ENCODE measurements around the gene SRA1.

The SRA1 gene

DNA sequence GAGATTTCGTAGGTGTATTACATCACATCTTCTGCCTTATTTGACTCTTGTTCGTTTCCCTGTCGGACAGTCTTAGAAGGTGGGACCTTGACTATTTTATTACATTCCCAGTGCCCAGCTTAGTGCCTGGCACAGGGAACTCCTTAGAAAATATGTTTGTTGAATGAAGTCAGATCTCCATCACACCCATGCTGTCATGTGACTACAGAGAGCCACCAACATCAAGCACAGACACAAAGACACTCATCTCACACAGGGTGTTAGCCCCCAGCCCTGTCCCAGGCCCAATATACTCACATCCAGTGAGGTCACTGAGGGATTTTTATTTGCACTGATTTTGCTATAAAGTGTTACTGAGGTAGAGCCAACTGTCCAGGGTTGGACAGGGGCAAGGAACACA is 692 bp upstream of the SRA1 start:
- DNase-seq = no peak
- H3K36me3 ChIP-seq (ENCODE audit: control insufficient read depth in 1 of 2, insufficient read depth in 2 of 2, low read depth in 1 of 2, low read length in 2 of 2) = peaks cover 26 to 53% of the 10 kb centered on the region in 2 experiments
- H3K9me3 ChIP-seq (ENCODE audit: control insufficient read depth, low read length) = no peaks in the 10 kb centered on the region
- no peaks in the 10 kb centered on the region for H3K27me3 ChIP-seq (ENCODE audit: control insufficient read depth in 1 of 2, insufficient read depth in 1 of 2, low read length in 2 of 2)
- H4K8ac ChIP-seq (ENCODE audit: low read length) = peak overlapping the region; percentile 87
- peak overlapping the region; percentile 9 for H2BK120ac ChIP-seq (ENCODE audit: low read depth, low read length)
- peak overlapping the region; percentile 89 for H2AK5ac ChIP-seq (ENCODE audit: low read length, severe bottlenecking)
- no peak overlapping the region for H2AFZ ChIP-seq (ENCODE audit: low read depth, low read length)
- H3K4me2 ChIP-seq (ENCODE audit: low read length, poor library complexity, severe bottlenecking) = no peak overlapping the region
- no peak overlapping the region for H2BK5ac ChIP-seq (ENCODE audit: low read depth, low read length, poor library complexity, severe bottlenecking)
- no peak overlapping the region for H3K14ac ChIP-seq (ENCODE audit: low read length in 2 of 2)
- 89% methylated on average over 3 of the region's 3 CpGs for WGBS
- H3K27ac ChIP-seq (ENCODE audit: low read length, poor library complexity, severe bottlenecking) = peak overlapping the region; percentile 90
- H3K23ac ChIP-seq (ENCODE audit: low read length in 2 of 2) = no peak overlapping the region
- H3K9ac ChIP-seq (ENCODE audit: low read length) = peak overlapping the region; percentile 98
- H4K91ac ChIP-seq (ENCODE audit: low read length) = peak overlapping the region; percentile 12
- H3K4me3 ChIP-seq (ENCODE audit: insufficient read depth in 1 of 2, low read depth in 1 of 2, low read length in 2 of 2) = peak overlapping the region in 1 of 2 experiments; percentile 92
- peaks cover 10% of the 10 kb centered on the region for H3K79me1 ChIP-seq (replicated peaks; ENCODE audit: low read length, poor library complexity, severe bottlenecking)
- peak overlapping the region; percentile 40 to 69 for H2BK12ac ChIP-seq (ENCODE audit: low read length in 2 of 2)
- H3K4ac ChIP-seq (ENCODE audit: low read depth in 1 of 2, low read length in 2 of 2) = peak overlapping the region in 1 of 2 experiments; percentile 92
- H3K4me1 ChIP-seq (ENCODE audit: control insufficient read depth, insufficient read depth, low read depth, low read length) = peaks cover 11% of the 10 kb centered on the region
- H3K18ac ChIP-seq (ENCODE audit: low read depth in 1 of 2, low read length in 2 of 2) = peak overlapping the region in 1 of 2 experiments; percentile 81
- no peak overlapping the region for H2BK15ac ChIP-seq (ENCODE audit: low read depth, poor library complexity, severe bottlenecking)

DNA sequence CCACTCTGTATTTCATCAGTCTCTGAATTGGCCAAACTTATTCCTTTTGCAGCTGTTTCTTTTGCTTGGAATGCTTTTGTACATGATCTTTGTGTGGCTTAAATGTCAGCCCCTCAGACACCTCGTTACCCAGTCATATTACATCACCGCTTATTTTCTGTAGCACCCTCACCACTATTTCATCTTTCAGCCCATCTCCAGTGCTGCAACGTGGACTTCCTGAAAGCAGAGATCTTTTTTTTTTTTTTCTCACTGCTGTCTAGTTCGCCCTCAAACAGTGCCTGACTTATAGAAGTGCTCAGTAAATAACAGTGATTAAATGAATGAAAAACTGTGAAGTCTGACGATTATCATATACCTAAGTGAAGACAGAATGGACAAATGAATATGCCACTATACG is 835 bp downstream of the SRA1 start:
- Histone ChIP-seq H2AK5ac (ENCODE audit: low read length, severe bottlenecking) (no peak overlapping the region), H3K27ac (ENCODE audit: low read length, poor library complexity, severe bottlenecking) (no peak overlapping the region), H3K4me3 (ENCODE audit: insufficient read depth in 1 of 2, low read depth in 1 of 2, low read length in 2 of 2) (peak overlapping the region in 1 of 2 experiments; percentile 92), H3K14ac (ENCODE audit: low read length in 2 of 2) (no peak overlapping the region), H2AFZ (ENCODE audit: low read depth, low read length) (no peak overlapping the region), H2BK15ac (ENCODE audit: low read depth, poor library complexity, severe bottlenecking) (no peak overlapping the region), H4K91ac (ENCODE audit: low read length) (no peak overlapping the region), H3K4me1 (ENCODE audit: control insufficient read depth, insufficient read depth, low read depth, low read length) (peaks cover 11% of the 10 kb centered on the region), H3K4ac (ENCODE audit: low read depth in 1 of 2, low read length in 2 of 2) (peak overlapping the region in 1 of 2 experiments; percentile 51), H4K8ac (ENCODE audit: low read length) (no peak overlapping the region), H3K27me3 (ENCODE audit: control insufficient read depth in 1 of 2, insufficient read depth in 1 of 2, low read length in 2 of 2) (no peaks in the 10 kb centered on the region), H2BK5ac (ENCODE audit: low read depth, low read length, poor library complexity, severe bottlenecking) (no peak overlapping the region), H3K9ac (ENCODE audit: low read length) (peak overlapping the region; percentile 98), H3K18ac (ENCODE audit: low read depth in 1 of 2, low read length in 2 of 2) (no peak overlapping the region), H2BK120ac (ENCODE audit: low read depth, low read length) (no peak overlapping the region), H3K4me2 (ENCODE audit: low read length, poor library complexity, severe bottlenecking) (peak overlapping the region; percentile 71), H3K36me3 (ENCODE audit: control insufficient read depth in 1 of 2, insufficient read depth in 2 of 2, low read depth in 1 of 2, low read length in 2 of 2) (peaks cover 21 to 56% of the 10 kb centered on the region in 2 experiments), H3K23ac (ENCODE audit: low read length in 2 of 2) (no peak overlapping the region), H3K79me1 (replicated peaks; ENCODE audit: low read length, poor library complexity, severe bottlenecking) (peaks cover 8% of the 10 kb centered on the region), H3K9me3 (ENCODE audit: control insufficient read depth, low read length) (no peaks in the 10 kb centered on the region), H2BK12ac (ENCODE audit: low read length in 2 of 2) (no peak overlapping the region)
- DNase-seq = peak; percentile 41
- 36% methylated on average over 2 of the region's 6 CpGs for WGBS

DNA sequence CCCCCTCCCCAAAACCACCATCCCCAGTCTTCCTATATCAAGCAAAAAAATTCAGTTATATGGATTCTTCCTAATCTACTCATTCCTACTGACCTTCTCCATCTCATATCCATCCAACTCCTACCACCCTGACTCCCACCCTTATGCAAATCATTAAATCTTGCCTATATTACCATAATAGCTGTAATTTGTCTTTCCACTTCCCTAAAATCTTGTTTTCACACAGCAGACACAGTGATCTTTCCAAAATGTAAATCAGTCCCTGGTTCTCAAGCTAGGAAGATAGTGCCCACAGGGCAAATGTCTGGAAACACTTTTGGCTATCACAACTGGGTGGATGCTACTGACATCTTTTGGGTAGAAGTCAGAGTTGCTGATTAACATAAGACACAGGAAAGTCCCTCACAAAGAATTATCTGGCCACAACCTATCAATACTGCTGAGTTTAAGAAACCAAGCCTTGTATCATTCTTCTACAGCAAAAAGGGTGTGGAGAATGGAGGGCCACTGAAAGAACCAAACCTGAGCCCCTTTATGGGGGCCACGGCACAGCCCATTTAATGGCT is 1.4 kb downstream of the SRA1 start:
- peaks cover 19 to 56% of the 10 kb centered on the region in 2 experiments for H3K36me3 ChIP-seq (ENCODE audit: control insufficient read depth in 1 of 2, insufficient read depth in 2 of 2, low read depth in 1 of 2, low read length in 2 of 2)
- H2AK5ac ChIP-seq (ENCODE audit: low read length, severe bottlenecking) = no peak overlapping the region
- no peak overlapping the region for H2BK120ac ChIP-seq (ENCODE audit: low read depth, low read length)
- no peak overlapping the region for H3K4ac ChIP-seq (ENCODE audit: low read depth in 1 of 2, low read length in 2 of 2)
- no peak overlapping the region for H3K27ac ChIP-seq (ENCODE audit: low read length, poor library complexity, severe bottlenecking)
- no peak overlapping the region for H3K18ac ChIP-seq (ENCODE audit: low read depth in 1 of 2, low read length in 2 of 2)
- peak overlapping the region; percentile 71 for H3K4me2 ChIP-seq (ENCODE audit: low read length, poor library complexity, severe bottlenecking)
- H3K14ac ChIP-seq (ENCODE audit: low read length in 2 of 2) = no peak overlapping the region
- H3K4me1 ChIP-seq (ENCODE audit: control insufficient read depth, insufficient read depth, low read depth, low read length) = peaks cover 11% of the 10 kb centered on the region
- H4K91ac ChIP-seq (ENCODE audit: low read length) = no peak overlapping the region
- peak overlapping the region in 1 of 2 experiments; percentile 92 for H3K4me3 ChIP-seq (ENCODE audit: insufficient read depth in 1 of 2, low read depth in 1 of 2, low read length in 2 of 2)
- H3K79me1 ChIP-seq (replicated peaks; ENCODE audit: low read length, poor library complexity, severe bottlenecking) = peaks cover 11% of the 10 kb centered on the region
- no peak overlapping the region for H2AFZ ChIP-seq (ENCODE audit: low read depth, low read length)
- peak overlapping the region; percentile 98 for H3K9ac ChIP-seq (ENCODE audit: low read length)
- H3K23ac ChIP-seq (ENCODE audit: low read length in 2 of 2) = no peak overlapping the region
- WGBS = 87% methylated on average over 1 of the region's 1 CpG
- no peak overlapping the region for H4K8ac ChIP-seq (ENCODE audit: low read length)
- no peaks in the 10 kb centered on the region for H3K27me3 ChIP-seq (ENCODE audit: control insufficient read depth in 1 of 2, insufficient read depth in 1 of 2, low read length in 2 of 2)
- H2BK12ac ChIP-seq (ENCODE audit: low read length in 2 of 2) = no peak overlapping the region
- H3K9me3 ChIP-seq (ENCODE audit: control insufficient read depth, low read length) = no peaks in the 10 kb centered on the region
- no peak overlapping the region for H2BK5ac ChIP-seq (ENCODE audit: low read depth, low read length, poor library complexity, severe bottlenecking)
- peak overlapping the region; percentile 33 for H2BK15ac ChIP-seq (ENCODE audit: low read depth, poor library complexity, severe bottlenecking)
- no peak for DNase-seq

DNA sequence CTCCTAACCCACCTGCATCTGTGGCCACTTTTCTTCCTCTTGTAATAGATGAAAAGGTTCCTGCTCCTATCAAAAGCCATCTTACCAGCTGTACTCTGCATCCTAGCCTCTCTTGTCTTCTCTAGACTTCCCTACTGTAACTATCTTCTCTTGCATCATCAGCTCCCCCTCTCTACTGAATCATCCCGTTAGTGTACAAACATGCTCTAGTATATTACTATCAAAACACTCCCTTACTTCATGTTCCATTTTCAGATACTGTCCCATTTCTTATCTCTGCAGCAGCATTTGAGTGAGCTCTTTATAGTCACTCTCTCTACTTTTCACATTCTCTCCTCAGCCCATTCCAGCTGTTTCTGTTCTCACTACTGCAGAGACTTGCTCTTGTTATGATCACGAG is 2.8 kb downstream of the SRA1 start:
- no peak overlapping the region for H4K91ac ChIP-seq (ENCODE audit: low read length)
- H3K23ac ChIP-seq (ENCODE audit: low read length in 2 of 2) = no peak overlapping the region
- no peak overlapping the region for H3K4ac ChIP-seq (ENCODE audit: low read depth in 1 of 2, low read length in 2 of 2)
- no peak overlapping the region for H3K4me3 ChIP-seq (ENCODE audit: insufficient read depth in 1 of 2, low read depth in 1 of 2, low read length in 2 of 2)
- H2BK15ac ChIP-seq (ENCODE audit: low read depth, poor library complexity, severe bottlenecking) = no peak overlapping the region
- H2AFZ ChIP-seq (ENCODE audit: low read depth, low read length) = no peak overlapping the region
- peaks cover 9% of the 10 kb centered on the region for H3K4me1 ChIP-seq (ENCODE audit: control insufficient read depth, insufficient read depth, low read depth, low read length)
- H4K8ac ChIP-seq (ENCODE audit: low read length) = no peak overlapping the region
- no peak overlapping the region for H2BK120ac ChIP-seq (ENCODE audit: low read depth, low read length)
- peaks cover 22 to 56% of the 10 kb centered on the region in 2 experiments for H3K36me3 ChIP-seq (ENCODE audit: control insufficient read depth in 1 of 2, insufficient read depth in 2 of 2, low read depth in 1 of 2, low read length in 2 of 2)
- H3K18ac ChIP-seq (ENCODE audit: low read depth in 1 of 2, low read length in 2 of 2) = no peak overlapping the region
- no peak overlapping the region for H2BK12ac ChIP-seq (ENCODE audit: low read length in 2 of 2)
- H2BK5ac ChIP-seq (ENCODE audit: low read depth, low read length, poor library complexity, severe bottlenecking) = no peak overlapping the region
- peak; percentile 79 for DNase-seq
- H3K27me3 ChIP-seq (ENCODE audit: control insufficient read depth in 1 of 2, insufficient read depth in 1 of 2, low read length in 2 of 2) = no peaks in the 10 kb centered on the region
- H3K4me2 ChIP-seq (ENCODE audit: low read length, poor library complexity, severe bottlenecking) = no peak overlapping the region
- no peak overlapping the region for H2AK5ac ChIP-seq (ENCODE audit: low read length, severe bottlenecking)
- no peaks in the 10 kb centered on the region for H3K9me3 ChIP-seq (ENCODE audit: control insufficient read depth, low read length)
- H3K79me1 ChIP-seq (replicated peaks; ENCODE audit: low read length, poor library complexity, severe bottlenecking) = peaks cover 15% of the 10 kb centered on the region
- WGBS = 75% methylated on average over 2 of the region's 2 CpGs
- peak overlapping the region; percentile 19 for H3K9ac ChIP-seq (ENCODE audit: low read length)
- no peak overlapping the region for H3K14ac ChIP-seq (ENCODE audit: low read length in 2 of 2)
- H3K27ac ChIP-seq (ENCODE audit: low read length, poor library complexity, severe bottlenecking) = no peak overlapping the region
